Stimulated activated CD4-positive, alpha-beta T cell treated with anti-CD3 and anti-CD28 coated beads, Interleukin-12 subunit alpha, Interleukin-12 subunit beta, amount 100 ng/mL, for 24 hours (primary cell): ENCODE results near the gene S100PBP.

Experiments
- DNase-seq, 2 experiments: peaks; one replicate each; pipeline ENCODE4 v3.0.0-alpha.2; 2020; ENCODE audit warnings: low read depth in 2 of 2

The S100PBP gene

DNA sequence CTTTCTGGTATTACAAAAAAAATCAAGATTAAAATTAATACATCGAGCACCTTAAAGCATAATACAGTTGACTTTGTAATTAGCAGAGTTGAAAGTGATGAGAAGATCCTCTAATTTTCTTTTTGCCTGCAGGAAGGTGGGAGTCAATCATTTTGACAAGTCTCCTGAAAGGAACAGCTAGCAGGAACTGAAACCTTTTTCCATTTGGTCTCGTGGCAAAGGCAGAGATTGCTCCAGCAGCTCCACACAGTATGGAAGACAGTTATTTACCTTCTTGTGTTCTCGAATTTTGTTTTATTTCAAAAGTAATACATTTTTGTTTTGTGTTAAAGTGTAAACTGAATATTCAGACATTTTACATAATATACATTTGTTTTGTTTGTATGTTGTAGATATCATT is 7.7 kb downstream of the S100PBP start:
- no peak for DNase-seq

GRCh38 chr1:32828341-32828740 is 10.9 kb downstream of the S100PBP start:
- DNase-seq, result no peak

GRCh38 chr1:32830092-32830852 is 12.8 kb downstream of the S100PBP start:
- DNase-seq, result no peak

GRCh38 chr1:32831878-32832277 is 14.4 kb downstream of the S100PBP start:
- DNase-seq, result no peak

DNA sequence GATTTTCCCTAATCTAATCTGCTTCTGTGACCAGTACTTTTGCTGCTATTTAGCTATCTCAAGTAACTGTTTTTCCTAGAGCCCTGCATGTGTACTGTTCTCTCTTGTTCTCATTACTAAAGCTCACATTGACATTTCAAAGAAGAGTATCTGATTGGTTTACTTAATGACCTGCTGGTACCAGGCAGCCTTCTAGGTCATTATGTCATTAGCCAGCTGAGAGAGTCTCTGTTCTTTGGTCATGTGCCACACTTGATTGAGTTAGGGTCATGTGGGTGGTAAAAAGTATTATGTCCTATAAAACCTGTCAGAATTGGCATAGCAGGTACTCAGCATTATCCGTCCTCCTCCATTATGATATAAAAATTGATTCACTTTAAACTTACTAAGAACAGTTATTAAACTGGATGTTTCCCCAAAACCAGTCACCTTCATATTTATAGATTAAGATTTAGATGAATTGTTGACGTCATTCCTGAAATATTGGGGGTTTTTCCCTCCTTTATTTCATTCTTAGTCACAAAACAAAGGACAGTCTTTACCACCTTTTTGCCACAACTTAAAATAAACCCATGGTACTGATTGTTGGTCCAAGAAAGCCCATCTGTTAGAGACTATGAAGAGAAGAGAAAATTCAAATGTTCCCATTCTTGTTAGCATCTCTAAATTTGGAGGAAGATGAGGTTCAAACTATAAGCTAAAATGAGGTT is 31.1 kb downstream of the S100PBP start:
- DNase-seq, result no peak

- DNase-seq, result no peak
These were observed 38.6 kb downstream of the S100PBP start for GRCh38 chr1:32855861-32856617.

- no peak for DNase-seq
These were observed 40.7 kb downstream of the S100PBP start for GRCh38 chr1:32858136-32858535.

- DNase-seq, result no peak
These were observed 41.3 kb downstream of the S100PBP start for GRCh38 chr1:32858791-32859190.

DNA sequence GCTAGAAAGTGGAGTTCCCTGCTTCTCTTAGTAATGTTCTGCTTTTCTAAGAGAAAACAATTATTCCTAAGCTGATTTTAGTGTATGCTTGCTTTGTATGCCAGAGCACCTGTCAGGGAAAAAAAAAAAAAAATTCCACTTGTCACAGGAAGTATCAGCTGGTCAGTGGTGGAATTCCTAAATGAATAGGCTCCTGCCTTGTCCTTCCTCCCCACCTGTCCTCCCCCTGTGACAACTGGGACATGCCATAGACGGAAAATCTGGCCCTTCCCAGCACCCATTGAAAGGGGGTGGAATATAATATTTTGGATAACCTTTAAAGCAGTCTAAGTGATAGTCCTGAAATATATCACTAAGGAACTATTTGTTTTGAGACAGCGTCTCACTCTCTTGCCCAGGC is 42.5 kb downstream of the S100PBP start:
- DNase-seq, result no peak

- DNase-seq, result no peak
These were observed 43.1 kb downstream of the S100PBP start for GRCh38 chr1:32860566-32860965.

DNA sequence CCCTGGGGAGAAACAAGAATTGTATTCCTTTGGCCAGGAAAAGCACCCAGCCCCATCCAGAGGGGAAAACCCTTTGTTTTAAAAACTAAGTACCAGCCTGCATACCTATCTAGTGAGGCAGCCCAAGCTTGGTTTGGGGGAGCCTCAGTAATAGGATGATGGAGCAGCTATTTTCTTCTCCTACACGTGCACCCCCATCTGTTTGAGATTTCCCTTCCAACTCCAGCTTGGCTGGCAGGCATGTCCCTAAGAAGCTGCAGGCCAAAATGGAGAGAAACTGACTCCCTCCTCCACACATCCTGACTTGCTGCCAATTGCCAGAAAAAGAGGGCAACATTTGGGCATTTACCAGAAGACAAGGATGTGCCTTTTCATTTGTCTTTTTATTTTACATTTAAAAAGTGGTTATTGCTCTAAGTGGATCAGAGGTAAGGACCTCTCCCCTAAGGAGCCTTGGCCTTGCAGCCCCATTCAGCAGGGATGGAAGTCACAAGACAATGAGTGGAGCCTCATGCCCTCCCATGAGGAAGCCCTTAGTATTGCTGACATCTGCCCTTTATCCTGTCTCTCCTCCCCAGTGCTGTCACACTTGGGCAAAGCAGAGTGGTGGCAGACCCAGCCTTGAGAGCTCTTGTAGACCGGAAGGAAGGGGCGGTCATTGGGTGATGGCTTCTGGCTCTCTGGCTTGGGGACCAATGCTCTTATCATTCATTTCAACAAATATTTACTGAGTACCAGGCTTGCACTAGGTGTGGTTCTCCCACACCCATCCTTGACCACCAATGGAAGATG is 44.6 kb downstream of the S100PBP start:
- DNase-seq, result no peak

GRCh38 chr1:32863218-32863880 is 45.9 kb downstream of the S100PBP start:
- DNase-seq, result no peak

DNA sequence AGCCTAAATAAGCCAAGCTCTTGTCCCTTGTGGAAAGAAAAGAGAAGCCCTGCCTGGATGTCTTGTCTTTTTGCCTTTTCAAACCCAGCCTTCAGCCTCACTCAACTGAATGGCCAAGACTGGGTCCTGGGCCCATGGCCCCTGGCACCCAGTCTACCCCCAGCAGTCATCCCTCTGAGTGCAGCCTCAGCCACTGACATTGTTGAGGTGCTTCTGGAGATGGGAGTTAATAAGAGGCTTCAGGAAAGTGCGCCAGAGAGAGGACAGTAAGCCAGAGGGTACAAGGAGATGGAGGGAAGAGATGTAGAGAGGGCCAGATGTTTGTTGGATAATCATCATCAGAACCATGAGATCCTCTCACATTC is 46.4 kb downstream of the S100PBP start:
- DNase-seq, result no peak

DNA sequence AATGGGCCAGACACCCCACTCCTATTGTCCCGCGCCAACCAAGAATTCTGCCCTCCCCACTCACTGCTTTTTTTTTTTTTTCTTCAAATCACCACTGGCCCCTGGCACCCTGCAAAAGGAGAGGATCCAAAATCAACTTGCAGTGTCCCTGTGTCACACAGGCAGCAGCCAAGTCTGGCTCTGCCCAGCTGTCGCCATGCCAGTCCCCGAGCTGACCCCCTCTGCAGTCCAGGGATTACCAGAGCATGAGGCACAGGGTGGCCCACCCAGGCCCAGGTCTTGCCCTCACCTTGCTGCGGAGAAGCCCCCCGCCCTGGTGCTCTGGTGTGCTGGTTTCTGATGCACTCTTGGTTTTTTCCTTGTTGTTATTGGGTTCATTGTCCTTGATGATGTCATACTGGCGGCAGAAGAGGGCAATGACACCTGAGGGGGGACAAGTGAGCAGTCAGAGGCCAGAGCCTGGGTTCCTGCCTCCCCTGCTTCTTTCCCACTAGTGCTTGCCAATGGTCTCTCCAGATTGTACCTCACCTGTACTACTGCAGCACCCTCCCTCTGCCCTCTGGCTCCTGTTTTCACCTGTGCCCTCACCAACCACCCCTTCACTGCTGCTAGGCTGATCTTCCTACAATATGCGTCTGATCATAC is 47.0 kb downstream of the S100PBP start:
- DNase-seq, result no peak

GRCh38 chr1:32865639-32866405 is 48.4 kb downstream of the S100PBP start:
- no peak for DNase-seq

DNA sequence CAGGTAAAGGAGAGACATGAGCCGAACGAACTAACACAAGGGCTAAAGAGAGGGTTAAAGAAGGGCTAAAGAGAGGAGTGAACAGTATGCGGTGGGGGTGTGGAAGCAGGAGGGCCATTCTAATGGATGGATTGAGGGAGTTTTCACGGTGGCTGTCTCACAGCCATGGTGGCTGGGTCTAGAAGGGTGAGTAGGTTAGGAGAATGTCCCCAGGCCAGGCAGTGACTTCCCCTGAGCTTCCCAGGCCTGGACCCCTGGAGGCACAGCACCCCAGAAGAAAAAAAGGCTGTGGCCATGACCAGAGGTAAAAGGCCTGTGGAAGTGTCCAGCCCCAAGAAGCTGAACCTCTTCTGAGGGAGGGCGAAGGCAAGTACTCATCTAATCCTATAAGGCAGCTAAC is 49.7 kb downstream of the S100PBP start:
- no peak for DNase-seq

GRCh38 chr1:32867671-32868070 is 50.2 kb downstream of the S100PBP start:
- DNase-seq, result no peak

- no peak for DNase-seq
These were observed 50.6 kb downstream of the S100PBP start for GRCh38 chr1:32868085-32868484.

GRCh38 chr1:32868806-32869455 is 51.5 kb downstream of the S100PBP start:
- no peak for DNase-seq
